ENCODE results near the gene PCNX2.

- TF ChIP-seq POLR2AphosphoS5 (IDR thresholded peaks at IDR 0.05): no peak
- no peak for TF ChIP-seq POLR2A (IDR thresholded peaks at IDR 0.05)
- no peak for TF ChIP-seq CTCF (IDR thresholded peaks at IDR 0.05)
- no peak for TF ChIP-seq EP300 (IDR thresholded peaks at IDR 0.05)
These were observed 86.0 kb downstream of the PCNX2 start for GRCh38 chr1:233209481-233209880.

Measured in sigmoid colon (tissue), 4 donors.